Tibial nerve (tissue), 4 donors: ENCODE data around the gene SLIT3.
"Not testable (repeated sequence)": the region's sequence is repeated elsewhere in the genome, so short reads cannot be mapped to it uniquely, and the experiment has no call there.

Experiments used
- EP300 ChIP-seq, 2 donors: sonication (generic); formaldehyde crosslinking; IDR thresholded peaks; one replicate each; pipeline ENCODE4 v1.6.1; 2017; ENCODE audit warnings: antibody characterized with exemption in 2 of 2, mild to moderate bottlenecking in 1 of 2
- POLR2A ChIP-seq, 2 donors: fragments of 450-650 bp; IDR thresholded peaks; one replicate each; pipeline ENCODE4 v1.6.1; 2017; ENCODE audit warnings: antibody characterized with exemption in 2 of 2, mild to moderate bottlenecking in 2 of 2, moderate library complexity in 2 of 2
- TF ChIP-seq, protein P1 (sequence below), 5 experiments: fragments of 200-600 bp in 3 of 5; fragments of 450-650 bp in 2 of 5; sonication (generic) in 3 of 5; IDR thresholded peaks; one replicate each; pipeline ENCODE4 v1.5.1; 2016 to 2019; ENCODE audit warnings: antibody characterized with exemption in 5 of 5, mild to moderate bottlenecking in 3 of 5, moderate library complexity in 2 of 5

DNA sequence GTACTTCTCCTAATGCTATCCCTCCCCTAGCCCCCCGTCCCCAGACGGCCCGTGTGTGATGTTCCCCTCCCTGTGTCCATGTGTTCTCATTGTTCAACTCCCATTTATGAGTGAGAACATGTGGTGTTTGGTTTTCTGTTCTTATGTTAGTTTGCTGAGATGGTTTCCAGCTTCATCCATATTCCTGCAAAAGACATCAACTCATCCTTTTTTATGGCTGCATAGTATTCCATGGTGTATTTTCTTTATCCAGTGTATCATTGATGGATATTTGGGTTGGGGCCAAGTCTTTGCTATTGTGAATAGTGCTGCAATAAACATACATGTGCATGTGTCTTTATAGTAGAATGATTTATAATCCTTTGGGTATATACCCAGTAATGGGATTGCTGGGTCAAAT is 89.2 kb downstream of the SLIT3 start:
- TF ChIP-seq EP300, POLR2A (IDR thresholded peaks at IDR 0.05): not testable (repeated sequence)
- TF ChIP-seq, protein P1, sequence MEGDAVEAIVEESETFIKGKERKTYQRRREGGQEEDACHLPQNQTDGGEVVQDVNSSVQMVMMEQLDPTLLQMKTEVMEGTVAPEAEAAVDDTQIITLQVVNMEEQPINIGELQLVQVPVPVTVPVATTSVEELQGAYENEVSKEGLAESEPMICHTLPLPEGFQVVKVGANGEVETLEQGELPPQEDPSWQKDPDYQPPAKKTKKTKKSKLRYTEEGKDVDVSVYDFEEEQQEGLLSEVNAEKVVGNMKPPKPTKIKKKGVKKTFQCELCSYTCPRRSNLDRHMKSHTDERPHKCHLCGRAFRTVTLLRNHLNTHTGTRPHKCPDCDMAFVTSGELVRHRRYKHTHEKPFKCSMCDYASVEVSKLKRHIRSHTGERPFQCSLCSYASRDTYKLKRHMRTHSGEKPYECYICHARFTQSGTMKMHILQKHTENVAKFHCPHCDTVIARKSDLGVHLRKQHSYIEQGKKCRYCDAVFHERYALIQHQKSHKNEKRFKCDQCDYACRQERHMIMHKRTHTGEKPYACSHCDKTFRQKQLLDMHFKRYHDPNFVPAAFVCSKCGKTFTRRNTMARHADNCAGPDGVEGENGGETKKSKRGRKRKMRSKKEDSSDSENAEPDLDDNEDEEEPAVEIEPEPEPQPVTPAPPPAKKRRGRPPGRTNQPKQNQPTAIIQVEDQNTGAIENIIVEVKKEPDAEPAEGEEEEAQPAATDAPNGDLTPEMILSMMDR (IDR thresholded peaks at IDR 0.05), result not testable (repeated sequence)
